ENCODE measurements around the gene REG4. TPM values are rescaled to one million over a fixed set of nuclear protein-coding genes. Genes with fewer than 3 reads are reported as not detected.

The REG4 gene
- total and polyA plus RNA-seq, 2 experiments from 2014 or later, result 106 to 111 TPM

- Histone ChIP-seq H3K79me2 (no peaks in the 10 kb centered on the region), H4K20me1 (ENCODE audit: insufficient read depth, poor library complexity, severe bottlenecking) (no peaks in the 10 kb centered on the region), H3K9me2 (replicated peaks; ENCODE audit: insufficient read depth) (no peaks in the 10 kb centered on the region), H2AFZ (no peak overlapping the region), H3K27me3 (no peaks in the 10 kb centered on the region), H3K9me3 (ENCODE audit: low read depth) (no peaks in the 10 kb centered on the region), H3K4me1 (ENCODE audit: insufficient read depth) (peaks cover 43% of the 10 kb centered on the region), H3K27ac (no peak overlapping the region), H3K4me2 (no peak overlapping the region), H3K4me3 (no peak overlapping the region), H3K36me3 (replicated peaks; ENCODE audit: insufficient read depth, low read depth) (no peaks in the 10 kb centered on the region)
- no peak for TF ChIP-seq EZH2phosphoT487 (IDR thresholded peaks at IDR 0.05; ENCODE audit: low read depth, severe bottlenecking, unreplicated experiment)
- TF ChIP-seq EZH2 (IDR thresholded peaks at IDR 0.05; ENCODE audit: borderline replicate concordance), result no peak
- TF ChIP-seq CTCF (IDR thresholded peaks at IDR 0.05; ENCODE audit: poor library complexity), result no peak
- WGBS (ENCODE audit: low lambda C conversion rate, missing lambda C conversion rate), result 97% methylated on average over 11 of the region's 11 CpGs
- DNase-seq (ENCODE audit: low spot score), result no peak
These were observed 29.6 kb downstream of the REG4 start for GRCh38 chr1:119781434-119782210.

- Histone ChIP-seq H3K9me2 (replicated peaks; ENCODE audit: insufficient read depth) (no peaks in the 10 kb centered on the region), H3K4me2 (peak overlapping the region; percentile 64), H3K27ac (peak overlapping the region; percentile 86), H3K4me1 (ENCODE audit: insufficient read depth) (peaks cover 50% of the 10 kb centered on the region), H3K79me2 (no peaks in the 10 kb centered on the region), H3K4me3 (no peak overlapping the region), H3K9me3 (ENCODE audit: low read depth) (no peaks in the 10 kb centered on the region), H2AFZ (peak overlapping the region; percentile 3), H4K20me1 (ENCODE audit: insufficient read depth, poor library complexity, severe bottlenecking) (no peaks in the 10 kb centered on the region), H3K27me3 (no peaks in the 10 kb centered on the region), H3K36me3 (replicated peaks; ENCODE audit: insufficient read depth, low read depth) (no peaks in the 10 kb centered on the region)
- WGBS (ENCODE audit: low lambda C conversion rate, missing lambda C conversion rate), result 5% methylated on average over 5 of the region's 5 CpGs
- DNase-seq (ENCODE audit: low spot score), result peak; percentile 64
- TF ChIP-seq EZH2phosphoT487 (IDR thresholded peaks at IDR 0.05; ENCODE audit: low read depth, severe bottlenecking, unreplicated experiment) (no peak), CTCF (IDR thresholded peaks at IDR 0.05; ENCODE audit: poor library complexity) (no peak), EZH2 (IDR thresholded peaks at IDR 0.05; ENCODE audit: borderline replicate concordance) (no peak)
These were observed 31.3 kb downstream of the REG4 start for GRCh38 chr1:119779869-119780356.

GRCh38 chr1:119778886-119779560 is 32.2 kb downstream of the REG4 start:
- H3K27ac ChIP-seq, result peak overlapping the region; percentile 86
- TF ChIP-seq CTCF (IDR thresholded peaks at IDR 0.05; ENCODE audit: poor library complexity) (no peak), EZH2 (IDR thresholded peaks at IDR 0.05; ENCODE audit: borderline replicate concordance) (no peak), EZH2phosphoT487 (IDR thresholded peaks at IDR 0.05; ENCODE audit: low read depth, severe bottlenecking, unreplicated experiment) (no peak)

More at GRCh38 chr1:119778886-119779560, 32.2 kb downstream of the REG4 start:
- Histone ChIP-seq H3K79me2 (no peaks in the 10 kb centered on the region), H3K27me3 (no peaks in the 10 kb centered on the region), H3K4me3 (no peak overlapping the region), H3K9me3 (ENCODE audit: low read depth) (no peaks in the 10 kb centered on the region), H3K4me1 (ENCODE audit: insufficient read depth) (peaks cover 47% of the 10 kb centered on the region), H4K20me1 (ENCODE audit: insufficient read depth, poor library complexity, severe bottlenecking) (no peaks in the 10 kb centered on the region), H3K36me3 (replicated peaks; ENCODE audit: insufficient read depth, low read depth) (no peaks in the 10 kb centered on the region), H3K4me2 (peak overlapping the region; percentile 64), H3K9me2 (replicated peaks; ENCODE audit: insufficient read depth) (no peaks in the 10 kb centered on the region), H2AFZ (peak overlapping the region; percentile 3)
- 77% methylated on average over 12 of the region's 13 CpGs for WGBS (ENCODE audit: low lambda C conversion rate, missing lambda C conversion rate)
- no peak for DNase-seq (ENCODE audit: low spot score)
